Karpas-422 (cell line): ENCODE results near the gene EIF3A. TPM values are rescaled to one million over a fixed set of nuclear protein-coding genes. Genes with fewer than 3 reads are reported as not detected.

Source experiments
- DNase-seq: peaks from one replicate; pipeline ENCODE4 v3.0.0-alpha.2; 2015
- H2AFZ ChIP-seq: fragments of 200-600 bp; sonication (generic); 2 replicates; pipeline ENCODE4 v1.6.1; 2014; ENCODE audit warnings: antibody characterized with exemption, low read length, mixed read lengths
- H3K27ac ChIP-seq: fragments of 200-600 bp; sonication (generic); 2 replicates; pipeline ENCODE4 v1.5.1; 2014; ENCODE audit warnings: mild to moderate bottlenecking, low read length, moderate library complexity
- H3K27me3 ChIP-seq: fragments of 200-600 bp; sonication (generic); 2 replicates; pipeline ENCODE4 v1.6.1; 2014; ENCODE audit warnings: low read length, mixed read lengths
- H3K36me3 ChIP-seq: fragments of 200-600 bp; sonication (generic); 2 replicates; pipeline ENCODE4 v1.6.1; 2014; ENCODE audit warnings: low read length, mixed read lengths; ENCODE audit not compliant: insufficient read depth
- H3K4me1 ChIP-seq: fragments of 200-600 bp; sonication (generic); 2 replicates; pipeline ENCODE4 v1.6.1; 2014; ENCODE audit warnings: mild to moderate bottlenecking, low read length, mixed read lengths
- H3K4me2 ChIP-seq: fragments of 200-600 bp; sonication (generic); 2 replicates; pipeline ENCODE4 v1.6.1; 2014; ENCODE audit warnings: low read length, low read depth, mild to moderate bottlenecking; ENCODE audit not compliant: poor library complexity, severe bottlenecking
- H3K4me3 ChIP-seq: fragments of 200-600 bp; sonication (generic); 2 replicates; pipeline ENCODE4 v1.5.1; 2014; ENCODE audit warnings: mild to moderate bottlenecking, antibody characterized with exemption, low read length, mixed read lengths
- H3K79me2 ChIP-seq: fragments of 200-600 bp; sonication (generic); 2 replicates; pipeline ENCODE4 v1.6.1; 2014; ENCODE audit warnings: mild to moderate bottlenecking, low read length, mixed read lengths
- H3K9ac ChIP-seq: fragments of 200-600 bp; sonication (generic); 2 replicates; pipeline ENCODE4 v1.6.0; 2014; ENCODE audit warnings: low read length
- H3K9me2 ChIP-seq: fragments of 200-600 bp; sonication (generic), shearing (Covaris generic); replicated peaks from 2 replicates; pipeline ENCODE4 v1.6.0; 2014; ENCODE audit warnings: mild to moderate bottlenecking, low read length, moderate library complexity; ENCODE audit not compliant: insufficient read depth
- H3K9me3 ChIP-seq: fragments of 300-700, 200-600 bp; sonication (generic); 2 replicates; pipeline ENCODE4 v1.6.1; 2014; ENCODE audit warnings: low read length, mixed read lengths
- H4K20me1 ChIP-seq: fragments of 200-600 bp; sonication (generic); 2 replicates; pipeline ENCODE4 v1.6.1; 2014; ENCODE audit warnings: mild to moderate bottlenecking, antibody characterized with exemption, low read length, low read depth; ENCODE audit not compliant: insufficient read depth
- total RNA-seq: library from RNA; depleted of rRNA; stranded (reverse); fragments of >200 nt; shearing (Covaris generic); gene quantifications from 2 replicates; pipeline ENCODE4 v1.2.3, GENCODE V29; 2014; ENCODE audit warnings: low replicate concordance; rRNA removed

Gene EIF3A, protein sequence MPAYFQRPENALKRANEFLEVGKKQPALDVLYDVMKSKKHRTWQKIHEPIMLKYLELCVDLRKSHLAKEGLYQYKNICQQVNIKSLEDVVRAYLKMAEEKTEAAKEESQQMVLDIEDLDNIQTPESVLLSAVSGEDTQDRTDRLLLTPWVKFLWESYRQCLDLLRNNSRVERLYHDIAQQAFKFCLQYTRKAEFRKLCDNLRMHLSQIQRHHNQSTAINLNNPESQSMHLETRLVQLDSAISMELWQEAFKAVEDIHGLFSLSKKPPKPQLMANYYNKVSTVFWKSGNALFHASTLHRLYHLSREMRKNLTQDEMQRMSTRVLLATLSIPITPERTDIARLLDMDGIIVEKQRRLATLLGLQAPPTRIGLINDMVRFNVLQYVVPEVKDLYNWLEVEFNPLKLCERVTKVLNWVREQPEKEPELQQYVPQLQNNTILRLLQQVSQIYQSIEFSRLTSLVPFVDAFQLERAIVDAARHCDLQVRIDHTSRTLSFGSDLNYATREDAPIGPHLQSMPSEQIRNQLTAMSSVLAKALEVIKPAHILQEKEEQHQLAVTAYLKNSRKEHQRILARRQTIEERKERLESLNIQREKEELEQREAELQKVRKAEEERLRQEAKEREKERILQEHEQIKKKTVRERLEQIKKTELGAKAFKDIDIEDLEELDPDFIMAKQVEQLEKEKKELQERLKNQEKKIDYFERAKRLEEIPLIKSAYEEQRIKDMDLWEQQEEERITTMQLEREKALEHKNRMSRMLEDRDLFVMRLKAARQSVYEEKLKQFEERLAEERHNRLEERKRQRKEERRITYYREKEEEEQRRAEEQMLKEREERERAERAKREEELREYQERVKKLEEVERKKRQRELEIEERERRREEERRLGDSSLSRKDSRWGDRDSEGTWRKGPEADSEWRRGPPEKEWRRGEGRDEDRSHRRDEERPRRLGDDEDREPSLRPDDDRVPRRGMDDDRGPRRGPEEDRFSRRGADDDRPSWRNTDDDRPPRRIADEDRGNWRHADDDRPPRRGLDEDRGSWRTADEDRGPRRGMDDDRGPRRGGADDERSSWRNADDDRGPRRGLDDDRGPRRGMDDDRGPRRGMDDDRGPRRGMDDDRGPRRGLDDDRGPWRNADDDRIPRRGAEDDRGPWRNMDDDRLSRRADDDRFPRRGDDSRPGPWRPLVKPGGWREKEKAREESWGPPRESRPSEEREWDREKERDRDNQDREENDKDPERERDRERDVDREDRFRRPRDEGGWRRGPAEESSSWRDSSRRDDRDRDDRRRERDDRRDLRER (N-terminal part only)
- total RNA-seq, result 90.7 and 92.1 TPM in 2 replicates

DNA sequence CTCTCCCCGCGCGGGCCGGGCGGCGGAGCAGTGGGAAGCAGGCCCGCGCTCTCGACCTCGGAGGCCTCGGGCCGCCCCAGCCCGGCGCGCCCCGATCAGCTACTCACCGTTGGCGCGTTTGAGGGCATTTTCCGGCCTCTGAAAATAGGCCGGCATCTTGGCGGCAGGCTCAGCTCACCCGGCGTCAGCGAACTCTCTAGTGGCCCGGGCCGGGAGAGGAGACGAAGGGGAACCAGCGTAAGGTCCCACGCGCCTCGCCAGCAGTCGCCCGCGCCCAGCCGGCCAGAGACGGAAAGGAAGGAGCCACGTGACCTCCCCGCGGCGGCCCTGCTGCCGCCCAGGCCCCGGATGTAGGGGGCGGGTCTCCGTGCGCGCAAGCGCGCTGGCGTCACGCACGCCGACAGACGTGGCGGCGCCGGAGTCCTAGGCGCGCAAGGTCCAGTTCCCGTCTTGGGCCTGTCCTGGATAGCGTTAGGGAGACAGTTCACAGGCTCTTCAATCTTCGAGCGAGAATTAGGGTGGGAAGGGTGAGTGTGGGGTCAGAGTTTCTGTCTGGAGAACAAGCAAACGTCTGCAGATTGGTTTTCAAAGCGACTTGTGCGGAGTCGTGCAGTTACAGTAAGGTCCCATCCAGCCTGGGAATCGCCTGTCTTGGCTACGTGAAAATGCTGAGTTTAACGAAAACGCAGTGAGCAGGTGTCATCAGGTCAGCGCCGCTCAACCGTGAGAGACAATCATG is at the start of gene EIF3A:
Gene EIF3A, minus strand, starts transcription at position 297 of the 739 bp plus-strand sequence. Its CDS starts 141 bp downstream, at position 156.
- Histone ChIP-seq H3K9me3 (no peaks in the 10 kb centered on the region), H2AFZ (peak within 1 kb of the TSS; percentile 69), H3K4me3 (peak within 1 kb of the TSS; percentile 92), H3K36me3 (peaks cover 22% of the 10 kb centered on the region), H3K9me2 (no peaks in the 10 kb centered on the region), H3K27ac (peak within 1 kb of the TSS; percentile 90), H3K9ac (peak within 1 kb of the TSS; percentile 97), H3K79me2 (peaks cover 54% of the 10 kb centered on the region), H3K27me3 (no peaks in the 10 kb centered on the region), H4K20me1 (peaks cover 41% of the 10 kb centered on the region), H3K4me1 (peaks cover 48% of the 10 kb centered on the region), H3K4me2 (peak within 1 kb of the TSS; percentile 91)
- DNase-seq, result peak; percentile 96

DNA sequence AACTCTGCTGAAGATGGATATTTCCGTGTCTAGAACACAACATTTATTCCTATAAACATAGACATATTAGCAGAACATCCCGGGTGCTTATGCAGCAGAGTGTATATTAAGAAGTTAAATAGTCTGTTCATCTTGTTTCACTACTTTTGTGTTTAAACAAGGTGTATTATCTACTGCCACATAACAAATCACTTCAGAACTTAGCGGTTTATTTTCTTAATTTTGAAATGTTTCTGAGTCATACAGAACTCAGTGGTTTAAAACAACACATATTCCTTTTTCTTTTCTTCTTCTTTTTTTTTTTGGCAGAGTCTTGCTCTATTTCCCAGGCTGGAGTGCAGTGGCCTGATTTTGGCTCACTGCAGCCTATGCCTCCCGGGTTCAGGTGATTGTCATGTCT is 49.1 kb upstream of the EIF3A start:
- no peak for DNase-seq
- no peak overlapping the region for H3K4me3 ChIP-seq
- no peaks in the 10 kb centered on the region for H3K79me2 ChIP-seq
- H3K4me2 ChIP-seq, result no peak overlapping the region
- no peaks in the 10 kb centered on the region for H3K9me3 ChIP-seq
- no peaks in the 10 kb centered on the region for H3K9me2 ChIP-seq
- H3K4me1 ChIP-seq, result peaks cover 18% of the 10 kb centered on the region
- H3K36me3 ChIP-seq, result peaks cover 22% of the 10 kb centered on the region
- H3K27ac ChIP-seq, result no peak overlapping the region
- no peaks in the 10 kb centered on the region for H4K20me1 ChIP-seq
- no peak overlapping the region for H3K9ac ChIP-seq
- no peaks in the 10 kb centered on the region for H3K27me3 ChIP-seq
- no peak overlapping the region for H2AFZ ChIP-seq

DNA sequence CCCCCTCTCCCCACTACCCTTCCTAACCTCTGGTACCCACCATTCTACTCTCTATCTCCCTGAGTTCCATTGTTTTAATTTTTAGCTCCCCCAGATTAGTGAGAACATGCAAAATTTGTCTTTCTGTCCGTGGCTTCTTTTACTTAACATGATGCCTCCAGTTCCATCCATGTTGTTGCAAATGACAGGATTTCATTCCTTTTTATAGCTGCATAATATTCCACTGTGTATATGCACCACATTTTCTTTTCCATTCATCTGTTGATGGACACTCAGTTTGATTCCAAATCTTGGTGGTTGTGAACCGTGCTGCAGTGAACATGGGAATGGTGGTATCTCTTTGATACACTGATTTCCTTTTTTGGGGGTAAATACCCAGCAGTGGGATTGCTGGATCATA is 45.3 kb upstream of the EIF3A start:
- Histone ChIP-seq H3K9me2 (no peaks in the 10 kb centered on the region), H3K79me2 (no peaks in the 10 kb centered on the region)

DNA sequence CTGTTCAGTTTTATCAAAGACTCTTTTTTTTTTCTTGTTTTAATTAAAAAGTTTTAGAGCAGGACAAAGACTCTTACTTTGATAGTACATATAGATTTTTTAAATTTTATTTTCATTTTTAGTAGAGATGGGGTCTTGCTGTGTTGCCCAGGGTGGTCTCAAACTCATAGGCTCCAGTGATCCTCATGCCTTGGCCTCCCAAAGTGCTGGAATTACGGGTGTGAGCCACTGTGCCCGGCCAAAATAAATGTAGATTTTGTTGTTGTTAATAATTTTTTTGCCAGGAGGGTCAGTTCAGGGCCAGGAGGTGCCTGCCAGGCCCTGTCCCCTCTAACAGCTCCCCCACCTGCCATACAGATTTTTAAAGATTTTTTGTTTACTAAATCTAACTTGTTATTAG is 40.3 kb upstream of the EIF3A start:
- Histone ChIP-seq H3K79me2 (no peaks in the 10 kb centered on the region), H3K36me3 (peaks cover 17% of the 10 kb centered on the region), H3K9ac (no peak overlapping the region)

More for the DNA sequence above, 45.3 kb upstream of the EIF3A start:
- H3K36me3 ChIP-seq, result peaks cover 15% of the 10 kb centered on the region
- peaks cover 7% of the 10 kb centered on the region for H3K4me1 ChIP-seq
- H2AFZ ChIP-seq, result no peak overlapping the region
- no peak overlapping the region for H3K27ac ChIP-seq
- H3K27me3 ChIP-seq, result no peaks in the 10 kb centered on the region
- no peaks in the 10 kb centered on the region for H4K20me1 ChIP-seq
- no peak overlapping the region for H3K9ac ChIP-seq
- H3K9me3 ChIP-seq, result no peaks in the 10 kb centered on the region
- H3K4me3 ChIP-seq, result no peak overlapping the region
- DNase-seq, result no peak
- no peak overlapping the region for H3K4me2 ChIP-seq

DNA sequence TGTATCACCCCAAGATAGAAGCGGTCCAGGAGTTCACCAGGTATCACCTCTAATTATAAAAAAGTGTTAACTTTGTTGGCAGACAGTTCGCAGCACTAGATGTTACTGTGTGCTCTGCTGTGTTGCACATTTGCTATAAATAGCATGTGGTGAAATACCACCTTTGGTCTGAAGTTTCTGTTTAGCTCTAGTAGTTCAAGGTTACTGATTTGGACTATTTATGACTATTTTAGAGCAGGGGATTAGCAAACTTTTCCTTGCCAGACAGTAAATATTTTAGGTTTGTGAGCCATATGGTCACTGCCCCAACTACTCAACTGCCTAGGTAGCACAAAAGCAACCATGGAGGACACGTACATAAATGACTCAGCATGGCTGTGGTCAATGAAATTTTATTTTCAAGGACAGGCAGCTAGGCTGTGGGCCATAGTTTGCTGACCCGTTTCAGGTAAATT is 39.8 kb upstream of the EIF3A start:
- peaks cover 17% of the 10 kb centered on the region for H3K36me3 ChIP-seq
- H3K79me2 ChIP-seq, result no peaks in the 10 kb centered on the region

More for the DNA sequence above, 40.3 kb upstream of the EIF3A start:
- Histone ChIP-seq H3K4me2 (no peak overlapping the region), H3K9me2 (no peaks in the 10 kb centered on the region), H3K4me1 (peaks cover 7% of the 10 kb centered on the region; the same call in 1 of the 2 replicates), H2AFZ (no peak overlapping the region), H3K27ac (0 out of 2 replicates have a peak overlapping the region, but pooled peaks have one; percentile 22), H3K9me3 (no peaks in the 10 kb centered on the region), H4K20me1 (no peaks in the 10 kb centered on the region), H3K27me3 (no peaks in the 10 kb centered on the region), H3K4me3 (no peak overlapping the region)
- DNase-seq, result no peak

DNA sequence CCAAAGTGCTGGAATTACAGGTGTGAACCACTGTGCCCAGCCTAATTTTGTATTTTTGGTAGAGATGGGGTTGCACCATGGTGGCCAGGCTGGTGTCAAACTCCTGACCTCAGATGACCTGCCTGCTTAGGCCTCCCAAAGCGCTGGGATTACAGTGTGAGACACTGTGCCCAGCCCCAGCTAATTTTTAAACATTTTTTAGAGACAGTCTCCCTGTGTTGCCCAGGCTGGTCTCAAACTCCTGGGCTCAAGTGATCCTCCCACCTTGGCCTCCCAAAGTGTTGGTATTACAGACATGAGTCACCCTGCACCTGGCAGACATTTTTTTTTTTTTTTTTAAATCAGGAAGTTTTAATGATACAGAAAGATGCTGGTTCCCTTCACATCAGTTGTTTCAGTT is 38.8 kb upstream of the EIF3A start:
- Histone ChIP-seq H3K27ac (no peak overlapping the region), H3K9me3 (no peaks in the 10 kb centered on the region), H3K9me2 (no peaks in the 10 kb centered on the region), H2AFZ (no peak overlapping the region), H3K4me2 (no peak overlapping the region), H3K79me2 (no peaks in the 10 kb centered on the region), H4K20me1 (no peaks in the 10 kb centered on the region), H3K4me3 (no peak overlapping the region), H3K9ac (no peak overlapping the region), H3K27me3 (no peaks in the 10 kb centered on the region), H3K36me3 (peaks cover 13% of the 10 kb centered on the region), H3K4me1 (peaks cover 7% of the 10 kb centered on the region; the same call in 1 of the 2 replicates)
- no peak for DNase-seq

More for the DNA sequence above, 39.8 kb upstream of the EIF3A start:
- H3K4me1 ChIP-seq, result peaks cover 7% of the 10 kb centered on the region; the same call in 1 of the 2 replicates
- no peak for DNase-seq
- no peak overlapping the region for H2AFZ ChIP-seq
- H4K20me1 ChIP-seq, result no peaks in the 10 kb centered on the region
- no peaks in the 10 kb centered on the region for H3K9me3 ChIP-seq
- 0 out of 2 replicates have a peak overlapping the region, but pooled peaks have one; percentile 22 for H3K27ac ChIP-seq
- H3K9me2 ChIP-seq, result no peaks in the 10 kb centered on the region
- H3K4me3 ChIP-seq, result no peak overlapping the region
- no peaks in the 10 kb centered on the region for H3K27me3 ChIP-seq
- no peak overlapping the region for H3K4me2 ChIP-seq
- no peak overlapping the region for H3K9ac ChIP-seq

DNA sequence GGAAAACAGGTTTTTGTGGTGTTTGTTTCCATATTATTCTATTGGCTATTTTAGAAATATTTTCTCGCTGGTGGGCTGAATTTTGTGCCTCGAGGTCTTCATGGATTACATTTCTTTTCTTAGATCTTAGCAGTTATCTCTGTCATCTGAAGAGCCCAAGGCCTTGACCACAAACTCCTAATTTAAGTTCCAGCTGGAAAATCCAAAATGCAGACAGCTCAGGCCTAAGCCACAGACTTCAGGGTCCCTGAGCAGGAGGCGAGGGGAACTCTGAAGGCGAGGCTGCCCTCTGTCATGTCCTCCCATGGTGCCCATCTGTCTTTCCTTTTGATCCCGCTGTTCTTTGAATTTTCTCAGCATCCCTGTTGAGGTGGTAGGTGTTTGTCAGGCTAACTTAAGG is 37.6 kb upstream of the EIF3A start:
- H3K9ac ChIP-seq, result no peak overlapping the region
- H4K20me1 ChIP-seq, result no peaks in the 10 kb centered on the region
- no peaks in the 10 kb centered on the region for H3K9me2 ChIP-seq
- H3K79me2 ChIP-seq, result no peaks in the 10 kb centered on the region
- no peaks in the 10 kb centered on the region for H3K27me3 ChIP-seq
- peaks cover 7% of the 10 kb centered on the region; the same call in 1 of the 2 replicates for H3K4me1 ChIP-seq
- H3K27ac ChIP-seq, result no peak overlapping the region
- H2AFZ ChIP-seq, result no peak overlapping the region
- no peak overlapping the region for H3K4me2 ChIP-seq
- H3K4me3 ChIP-seq, result no peak overlapping the region
- peaks cover 20% of the 10 kb centered on the region for H3K36me3 ChIP-seq
- DNase-seq, result no peak
- no peaks in the 10 kb centered on the region for H3K9me3 ChIP-seq
